OCI-LY3 (cell line): ENCODE results near the gene NPFFR1.
A peak's percentile ranks its signal among the peaks of the same experiment; 100 is the strongest.

ENCODE experiments used
- H2AFZ ChIP-seq: fragments of 200-600, 300-600 bp; shearing (Covaris generic); 2 replicates; pipeline ENCODE4 v1.6.0; 2014; ENCODE audit warnings: antibody characterized with exemption, low read depth, low read length
- H3K27ac ChIP-seq: fragments of 200-600, 300-600 bp; sonication (generic); 2 replicates; pipeline ENCODE4 v1.5.1; 2014; ENCODE audit warnings: mild to moderate bottlenecking, low read length, moderate library complexity, mixed read lengths
- H3K27me3 ChIP-seq: fragments of 200-600, 300-600 bp; sonication (generic); 2 replicates; pipeline ENCODE4 v1.6.1; 2014; ENCODE audit warnings: low read depth, low read length, mixed read lengths
- H3K36me3 ChIP-seq: fragments of 200-600, 300-600 bp; sonication (generic); replicated peaks from 2 replicates; pipeline ENCODE3; 2014; ENCODE audit warnings: low read depth, low read length, mixed read lengths
- H3K4me1 ChIP-seq: fragments of 300-600, 200-600 bp; sonication (generic); 2 replicates; pipeline ENCODE4 v1.6.1; 2014; ENCODE audit warnings: low read length, mixed read lengths
- H3K4me2 ChIP-seq: fragments of 200-600, 300-600 bp; sonication (generic); 2 replicates; pipeline ENCODE4 v1.6.1; 2014; ENCODE audit warnings: low read length, mixed read lengths
- H3K4me3 ChIP-seq: fragments of 300-600, 200-600 bp; sonication (generic); 2 replicates; pipeline ENCODE4 v1.5.1; 2014; ENCODE audit warnings: antibody characterized with exemption, mild to moderate bottlenecking, low read length, moderate library complexity
- H3K79me2 ChIP-seq: fragments of 300-600, 200-600 bp; shearing (Covaris generic); 2 replicates; pipeline ENCODE4 v1.6.1; 2014; ENCODE audit warnings: mild to moderate bottlenecking, low read length, mixed read lengths
- H3K9ac ChIP-seq: fragments of 300-600, 200-600 bp; shearing (Covaris generic); 2 replicates; pipeline ENCODE4 v1.6.0; 2014; ENCODE audit warnings: mild to moderate bottlenecking, low read length, moderate library complexity
- H3K9me3 ChIP-seq: fragments of 200-600, 300-600 bp; shearing (Covaris generic); 2 replicates; pipeline ENCODE4 v1.6.1; 2014; ENCODE audit warnings: low read length, mixed read lengths; ENCODE audit not compliant: insufficient read depth
- H4K20me1 ChIP-seq: fragments of 200-600, 300-600 bp; sonication (generic); 2 replicates; pipeline ENCODE4 v1.6.1; 2016; ENCODE audit warnings: low read length, mixed read lengths; ENCODE audit not compliant: insufficient read depth
- EZH2phosphoT487 ChIP-seq: fragments of 200-600 bp; shearing (Covaris generic); IDR thresholded peaks from 2 replicates; pipeline ENCODE4 v1.6.1; 2018; ENCODE audit warnings: antibody characterized with exemption, mixed run types, low read depth
- TF ChIP-seq, protein P1 (sequence below): fragments of 200-600, 300-600 bp; sonication (generic); IDR thresholded peaks from 2 replicates; pipeline ENCODE4 v1.5.1; 2014; ENCODE audit warnings: antibody characterized with exemption, low read length, low read depth

The NPFFR1 gene

DNA sequence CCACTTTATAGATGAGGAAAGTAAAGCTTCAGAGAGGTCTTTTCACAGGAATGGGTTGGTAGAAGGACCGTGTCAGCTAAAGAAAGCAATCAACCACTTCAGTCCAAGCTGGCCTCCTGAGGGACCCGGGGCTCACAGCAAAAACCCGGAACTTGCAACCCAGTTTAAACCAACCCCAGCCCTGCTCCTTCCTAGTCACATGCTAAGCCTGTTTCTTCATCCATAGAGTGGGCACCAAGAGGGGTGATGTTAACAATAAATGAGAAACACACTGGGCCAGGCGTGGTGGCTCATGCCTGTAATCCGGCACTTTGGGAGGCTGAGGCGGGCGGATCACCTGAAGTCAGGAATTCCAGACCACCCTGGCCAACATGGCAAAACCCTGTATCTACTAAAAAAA, 12.1 kb upstream of the NPFFR1 start:
- no peak overlapping the region for H3K9ac ChIP-seq
- no peak overlapping the region for H2AFZ ChIP-seq
- no peaks in the 10 kb centered on the region for H3K9me3 ChIP-seq
- TF ChIP-seq, protein P1, sequence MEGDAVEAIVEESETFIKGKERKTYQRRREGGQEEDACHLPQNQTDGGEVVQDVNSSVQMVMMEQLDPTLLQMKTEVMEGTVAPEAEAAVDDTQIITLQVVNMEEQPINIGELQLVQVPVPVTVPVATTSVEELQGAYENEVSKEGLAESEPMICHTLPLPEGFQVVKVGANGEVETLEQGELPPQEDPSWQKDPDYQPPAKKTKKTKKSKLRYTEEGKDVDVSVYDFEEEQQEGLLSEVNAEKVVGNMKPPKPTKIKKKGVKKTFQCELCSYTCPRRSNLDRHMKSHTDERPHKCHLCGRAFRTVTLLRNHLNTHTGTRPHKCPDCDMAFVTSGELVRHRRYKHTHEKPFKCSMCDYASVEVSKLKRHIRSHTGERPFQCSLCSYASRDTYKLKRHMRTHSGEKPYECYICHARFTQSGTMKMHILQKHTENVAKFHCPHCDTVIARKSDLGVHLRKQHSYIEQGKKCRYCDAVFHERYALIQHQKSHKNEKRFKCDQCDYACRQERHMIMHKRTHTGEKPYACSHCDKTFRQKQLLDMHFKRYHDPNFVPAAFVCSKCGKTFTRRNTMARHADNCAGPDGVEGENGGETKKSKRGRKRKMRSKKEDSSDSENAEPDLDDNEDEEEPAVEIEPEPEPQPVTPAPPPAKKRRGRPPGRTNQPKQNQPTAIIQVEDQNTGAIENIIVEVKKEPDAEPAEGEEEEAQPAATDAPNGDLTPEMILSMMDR, result no peak
- no peak for TF ChIP-seq EZH2phosphoT487
- no peaks in the 10 kb centered on the region for H4K20me1 ChIP-seq
- no peaks in the 10 kb centered on the region for H3K36me3 ChIP-seq
- H3K79me2 ChIP-seq, result no peaks in the 10 kb centered on the region
- H3K4me1 ChIP-seq, result peaks cover 16% of the 10 kb centered on the region
- H3K27me3 ChIP-seq, result no peaks in the 10 kb centered on the region
- no peak overlapping the region for H3K27ac ChIP-seq
- H3K4me2 ChIP-seq, result no peak overlapping the region
- H3K4me3 ChIP-seq, result no peak overlapping the region

DNA sequence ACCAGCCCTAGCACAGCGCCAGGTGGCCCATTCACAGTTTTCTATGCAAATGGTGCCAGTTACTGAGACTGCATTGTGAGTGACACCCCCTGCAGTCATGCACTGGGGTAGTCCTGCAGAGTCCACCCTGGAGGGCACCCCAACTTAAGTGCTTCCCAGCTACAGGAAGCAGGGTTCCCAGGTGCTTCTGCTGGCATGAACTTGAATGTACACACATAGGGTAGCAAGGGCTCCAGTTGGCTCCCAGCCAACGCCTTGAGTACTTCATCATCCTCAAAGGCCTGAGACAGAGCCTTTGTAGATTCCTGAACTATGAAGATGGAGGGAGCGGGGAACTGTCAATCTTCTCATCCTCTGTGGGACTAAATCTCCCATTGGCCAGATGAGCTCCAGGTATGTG, 11.5 kb upstream of the NPFFR1 start:
- H3K27me3 ChIP-seq, result no peaks in the 10 kb centered on the region
- H3K4me2 ChIP-seq, result no peak overlapping the region
- no peak overlapping the region for H3K27ac ChIP-seq
- H3K9ac ChIP-seq, result no peak overlapping the region
- peaks cover 16% of the 10 kb centered on the region for H3K4me1 ChIP-seq
- H3K36me3 ChIP-seq, result no peaks in the 10 kb centered on the region
- no peaks in the 10 kb centered on the region for H4K20me1 ChIP-seq
- no peak overlapping the region for H2AFZ ChIP-seq
- H3K9me3 ChIP-seq, result no peaks in the 10 kb centered on the region
- TF ChIP-seq, protein P1, result no peak
- TF ChIP-seq EZH2phosphoT487, result no peak
- no peak overlapping the region for H3K4me3 ChIP-seq
- H3K79me2 ChIP-seq, result no peaks in the 10 kb centered on the region

DNA sequence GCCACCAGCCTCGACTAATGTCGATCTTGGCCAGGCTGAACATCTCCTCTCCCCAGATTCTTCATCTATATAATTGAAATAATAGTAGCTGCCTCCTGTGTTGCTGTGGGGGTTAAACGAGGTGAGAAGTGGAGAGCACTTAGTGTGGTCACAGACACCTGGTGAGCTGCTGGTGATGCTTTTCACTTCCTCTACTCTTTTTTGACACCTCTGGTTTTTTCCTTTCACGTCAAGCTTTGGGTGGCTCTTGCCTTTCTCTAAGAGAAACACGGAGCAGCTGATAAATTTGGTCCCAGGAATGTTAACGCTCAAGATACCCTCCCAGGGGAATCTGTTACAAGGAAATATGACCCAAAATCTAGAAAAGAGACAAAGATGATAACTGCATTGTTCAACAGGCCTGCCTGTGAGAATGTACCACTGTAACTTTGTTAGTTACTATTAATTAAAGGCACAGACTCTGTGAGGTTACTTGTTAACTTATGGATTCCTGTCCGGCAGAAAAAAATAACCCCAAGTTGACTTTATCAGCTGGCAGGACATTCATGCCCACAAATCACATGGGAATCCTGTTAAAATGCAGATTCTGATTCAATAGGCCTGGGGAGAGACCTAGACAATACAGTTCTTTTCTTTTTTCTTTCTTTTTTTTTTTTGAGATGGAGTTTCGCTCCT, 9.5 kb upstream of the NPFFR1 start:
- Histone ChIP-seq H3K4me3 (peak overlapping the region; percentile 44), H3K27ac (peak overlapping the region; percentile 60), H3K9me3 (no peaks in the 10 kb centered on the region), H3K79me2 (no peaks in the 10 kb centered on the region), H3K4me1 (peaks cover 16% of the 10 kb centered on the region), H3K9ac (peak overlapping the region; percentile 4; the same call in 1 of the 2 replicates), H2AFZ (no peak overlapping the region; the same call in 1 of the 2 replicates), H4K20me1 (no peaks in the 10 kb centered on the region), H3K27me3 (no peaks in the 10 kb centered on the region), H3K4me2 (peak overlapping the region; percentile 52), H3K36me3 (no peaks in the 10 kb centered on the region)
- TF ChIP-seq, protein P1, result no peak
- no peak for TF ChIP-seq EZH2phosphoT487

DNA sequence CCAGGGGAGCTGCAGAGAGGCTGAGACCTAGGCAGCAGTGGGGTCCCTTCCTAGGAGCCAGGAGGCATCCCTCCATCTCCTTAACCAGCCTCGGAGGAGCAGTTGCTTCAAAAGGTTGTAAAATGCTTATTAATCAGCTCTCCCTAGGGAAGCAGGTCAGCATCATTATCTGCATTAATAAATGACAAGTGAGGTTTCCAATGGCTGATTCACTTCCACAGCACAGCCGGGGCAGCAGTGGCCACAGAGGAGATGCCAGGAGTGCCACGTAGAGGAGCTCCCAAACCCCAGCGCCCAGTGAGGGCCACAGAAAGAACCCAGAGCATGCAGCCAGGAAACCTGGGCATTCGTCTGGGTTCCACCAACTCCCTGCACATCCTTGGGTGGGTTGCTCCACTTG, 8.2 kb upstream of the NPFFR1 start:
- H3K4me3 ChIP-seq, result no peak overlapping the region
- TF ChIP-seq, protein P1, result no peak
- no peak for TF ChIP-seq EZH2phosphoT487
- H3K36me3 ChIP-seq, result no peaks in the 10 kb centered on the region
- no peaks in the 10 kb centered on the region for H3K27me3 ChIP-seq
- no peak overlapping the region for H3K4me2 ChIP-seq
- H3K9ac ChIP-seq, result no peak overlapping the region
- H3K4me1 ChIP-seq, result peaks cover 16% of the 10 kb centered on the region
- H2AFZ ChIP-seq, result no peak overlapping the region
- no peaks in the 10 kb centered on the region for H4K20me1 ChIP-seq
- no peak overlapping the region for H3K27ac ChIP-seq
- H3K79me2 ChIP-seq, result no peaks in the 10 kb centered on the region
- no peaks in the 10 kb centered on the region for H3K9me3 ChIP-seq
